Measurements from ENCODE around the gene CCSAP.
"Not testable (repeated sequence)": the region's sequence is repeated elsewhere in the genome, so short reads cannot be mapped to it uniquely, and the experiment has no call there.

CCSAP gene

DNA sequence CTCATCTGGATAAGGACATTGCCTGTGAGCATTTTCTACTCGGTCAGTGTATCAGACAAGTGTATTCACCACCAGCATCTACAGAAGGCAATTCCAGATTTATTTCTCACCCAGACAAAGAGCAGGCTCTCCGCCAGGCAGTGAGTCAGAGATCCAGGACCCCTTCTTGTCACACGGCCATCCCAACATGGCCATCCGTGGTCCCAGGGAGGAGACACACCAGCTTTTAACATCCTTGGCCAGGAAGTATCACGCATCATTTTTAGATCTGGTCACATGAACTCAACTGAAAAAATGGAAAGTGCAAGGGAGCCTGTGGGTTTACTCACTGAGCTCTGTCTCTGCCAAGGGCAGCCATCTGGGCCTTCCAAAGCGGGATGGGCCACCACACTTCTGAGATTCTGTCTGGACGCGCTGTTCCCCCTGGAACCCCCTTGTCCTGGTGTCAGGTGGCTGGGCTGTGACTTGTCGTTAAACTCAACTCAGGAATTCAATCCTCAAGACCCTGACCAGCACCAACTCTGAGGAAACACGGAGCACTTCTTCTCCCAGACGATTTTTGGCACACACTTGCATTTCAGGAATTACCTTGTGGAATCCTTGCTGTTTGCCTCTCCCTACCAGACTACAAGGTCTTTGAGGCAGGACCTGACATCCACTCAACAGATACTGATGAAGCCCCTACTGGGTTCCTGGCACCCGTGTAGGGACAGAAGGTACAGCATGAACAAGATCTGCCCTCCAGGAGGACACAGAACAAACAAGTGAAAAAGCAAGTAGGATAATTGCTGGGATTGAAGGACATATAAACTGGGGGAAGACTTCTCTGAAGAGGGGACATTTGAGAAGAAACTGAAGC, 21.6 kb upstream of the CCSAP start:
- DNase-seq, result no peak

DNA sequence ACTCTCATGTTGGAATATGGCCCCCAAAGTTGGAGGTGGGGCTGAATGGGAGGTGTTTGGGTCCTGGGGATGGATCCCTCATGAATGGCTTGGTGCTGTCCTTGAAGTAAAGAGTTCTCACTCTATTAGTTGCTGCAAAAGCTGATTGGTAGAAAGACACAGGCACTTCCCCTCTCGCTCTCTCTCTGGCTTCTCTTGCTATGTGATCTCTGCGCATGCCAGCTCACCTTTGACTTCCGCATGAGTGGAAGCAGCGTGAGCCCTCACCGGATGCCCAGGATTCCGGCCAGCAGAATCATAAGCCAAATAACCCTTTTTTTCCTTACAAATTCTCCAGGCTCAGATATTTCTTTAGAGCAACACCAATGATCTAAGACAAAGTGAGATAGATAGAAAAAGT, 20.9 kb upstream of the CCSAP start:
- no peak for DNase-seq

DNA sequence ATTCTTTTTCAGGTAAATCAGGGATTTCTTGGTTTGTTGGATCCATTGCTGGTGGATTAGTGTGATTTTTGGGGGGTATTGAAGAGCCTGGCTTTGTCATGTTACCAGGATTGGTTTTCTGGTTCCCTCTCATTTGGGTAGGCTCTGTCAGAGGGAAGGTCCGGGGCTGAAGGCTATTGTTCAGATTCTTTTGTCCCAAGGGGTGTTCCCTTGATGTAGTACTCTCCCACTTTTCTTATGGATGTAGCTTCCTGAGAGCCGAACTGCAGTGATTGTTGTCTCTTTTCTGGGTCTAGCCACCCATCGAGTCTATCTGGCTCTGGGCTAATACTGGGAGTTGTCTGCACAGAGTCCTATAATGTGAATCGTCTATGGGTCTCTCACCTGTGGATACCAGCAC, 17.6 kb upstream of the CCSAP start:
- DNase-seq, result no peak

DNA sequence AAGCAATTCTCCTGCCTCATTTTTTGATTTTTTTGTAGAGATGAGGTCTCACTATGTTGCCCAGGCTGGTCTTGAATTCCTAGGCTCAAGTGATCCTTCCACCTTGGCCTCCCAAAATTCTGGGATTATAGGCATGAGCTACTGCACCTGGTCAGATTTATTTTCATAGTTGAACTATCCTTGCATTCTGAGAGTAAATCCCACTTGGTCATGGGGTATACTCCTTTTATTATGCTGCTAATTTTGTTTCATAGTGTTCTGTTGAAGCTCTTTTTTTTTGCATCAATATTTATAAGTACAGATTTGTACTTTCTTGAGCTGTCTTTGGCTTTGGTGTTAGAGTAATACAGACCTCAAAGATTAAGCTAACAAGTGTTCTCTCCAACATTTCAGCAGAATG, 12.8 kb upstream of the CCSAP start:
- DNase-seq, result no peak

DNA sequence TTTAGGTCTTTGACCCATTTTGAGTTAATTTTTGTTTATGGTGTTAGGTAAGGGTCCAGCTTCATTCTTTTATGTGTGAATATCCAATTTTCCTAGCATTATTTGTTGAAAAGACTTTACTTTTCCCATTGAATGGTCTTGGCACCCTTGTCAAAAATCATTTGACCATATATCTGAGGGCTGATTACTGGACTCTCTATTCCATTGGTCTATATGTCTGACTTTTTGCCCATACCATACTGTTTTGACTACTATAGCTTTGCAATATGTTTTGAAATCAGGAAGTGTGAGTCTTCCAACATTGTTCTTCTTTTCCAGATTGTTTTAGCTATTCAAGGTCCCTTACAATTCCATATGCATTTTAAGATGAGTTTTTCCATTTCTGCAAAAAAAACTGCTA, 11.4 kb upstream of the CCSAP start:
- DNase-seq, result no peak

DNA sequence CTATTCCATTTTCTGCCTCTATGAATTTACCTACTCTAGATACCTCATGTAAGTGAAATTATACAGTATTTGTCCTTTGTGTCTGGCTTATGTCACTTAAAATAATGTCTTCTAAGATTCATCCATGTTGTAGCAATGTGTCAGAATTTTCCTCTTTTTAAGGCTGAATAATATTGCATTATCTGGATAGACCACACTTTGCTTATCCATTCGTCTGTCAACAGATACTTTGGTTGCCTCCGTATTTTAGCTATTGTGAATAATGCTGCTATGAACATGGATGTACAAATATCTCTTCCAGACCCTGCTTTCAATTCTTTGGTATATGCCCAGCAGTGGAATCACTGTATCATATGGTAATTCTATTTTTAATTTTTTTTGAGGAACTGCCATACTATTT, 10.1 kb upstream of the CCSAP start:
- DNase-seq, result no peak

DNA sequence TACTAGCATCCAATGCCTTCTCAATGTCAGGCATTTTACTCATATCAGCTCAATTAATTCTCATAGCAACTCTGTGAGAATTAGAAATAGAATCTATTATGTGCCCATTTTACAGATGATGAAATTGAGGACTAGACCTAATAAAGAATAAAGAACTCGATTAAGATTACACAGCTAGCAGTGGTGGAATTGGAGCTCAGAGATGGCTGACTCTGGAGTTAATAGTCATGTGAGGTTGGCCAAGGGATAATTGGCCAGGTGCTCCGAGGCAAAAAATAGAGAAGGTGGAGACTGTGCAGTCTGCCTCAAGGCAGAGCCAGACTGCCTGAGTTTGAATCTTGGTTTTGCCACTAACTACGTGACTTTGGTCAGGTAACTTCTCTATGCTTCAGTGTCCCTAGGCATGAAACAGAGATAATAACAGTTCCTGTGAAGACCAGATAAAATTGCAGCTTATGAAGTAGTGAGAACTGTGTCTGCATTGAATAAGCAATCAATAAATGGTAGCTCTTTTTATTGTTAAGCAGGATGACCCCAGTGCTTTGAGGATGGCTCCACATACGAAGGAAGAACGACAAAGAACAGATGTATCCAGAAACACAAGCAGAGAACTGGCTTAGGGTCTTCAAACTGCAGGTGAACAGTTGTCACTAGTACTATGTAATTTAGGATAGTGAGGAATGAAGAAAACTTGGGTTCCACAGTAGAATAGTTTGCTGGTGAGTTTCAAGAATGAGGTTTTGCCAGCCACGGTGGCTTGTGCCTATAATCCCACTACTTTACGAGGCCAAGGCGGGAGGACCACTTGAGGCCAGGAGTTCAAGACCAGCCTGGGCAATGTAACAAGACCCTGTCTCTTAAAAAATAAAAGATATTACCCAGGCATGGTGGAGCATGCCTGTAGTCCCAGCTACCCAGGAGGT, 6.9 kb upstream of the CCSAP start:
- DNase-seq, result no peak

DNA sequence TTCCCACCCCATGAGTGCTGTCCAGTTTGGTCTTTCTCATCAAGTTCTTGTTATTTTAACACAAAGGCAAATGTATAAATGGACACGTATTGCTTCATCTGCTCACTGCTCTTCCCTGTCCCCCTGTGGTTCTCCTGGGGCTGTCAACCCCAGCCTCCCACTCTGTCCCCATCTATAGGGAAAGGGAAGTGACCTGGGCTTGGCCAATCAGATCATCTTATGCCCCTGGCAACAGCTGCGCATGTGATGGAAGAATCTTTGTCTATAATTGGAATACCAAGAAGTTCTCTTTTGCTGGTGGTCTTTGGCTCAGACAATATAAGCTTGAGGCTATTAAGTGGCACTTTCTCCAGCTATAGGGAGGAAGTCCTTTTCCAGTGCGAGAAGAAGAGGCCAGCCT, 4.7 kb upstream of the CCSAP start:
- DNase-seq, result no peak

DNA sequence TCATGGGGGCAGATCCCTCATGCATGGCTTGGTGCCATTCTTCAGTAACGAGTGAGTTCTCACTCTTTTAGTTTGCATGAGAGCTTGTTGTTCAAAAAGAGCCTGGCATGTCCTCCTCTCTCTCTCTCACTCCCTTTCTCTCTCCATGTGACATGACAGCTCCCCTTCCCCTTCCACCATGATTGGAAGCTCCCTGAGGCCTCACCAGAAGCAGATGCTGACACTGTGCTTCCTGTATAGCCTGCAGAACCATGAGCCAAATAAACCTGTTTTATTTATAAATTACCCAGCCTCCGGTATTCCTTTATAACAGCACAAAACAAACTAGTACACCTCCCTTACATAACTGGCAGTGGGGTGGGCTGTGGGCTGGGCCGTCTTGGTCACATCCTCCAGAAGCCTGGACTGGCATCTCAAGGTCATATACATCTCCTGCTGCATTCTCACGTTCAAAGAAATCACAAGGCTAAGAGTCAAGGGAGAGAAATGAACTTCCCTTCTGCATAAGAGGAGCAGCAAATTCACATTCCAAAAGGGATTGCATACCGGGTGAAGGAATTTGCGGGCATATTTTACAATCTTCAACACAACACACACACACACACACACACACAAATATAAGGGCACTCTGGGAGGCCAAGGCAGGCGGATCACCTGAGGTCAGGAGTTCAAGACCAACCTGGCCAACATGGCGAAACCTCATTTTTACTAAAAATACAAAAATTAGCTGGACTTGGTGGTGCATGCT, 2.3 kb upstream of the CCSAP start:
- no peak for DNase-seq

DNA sequence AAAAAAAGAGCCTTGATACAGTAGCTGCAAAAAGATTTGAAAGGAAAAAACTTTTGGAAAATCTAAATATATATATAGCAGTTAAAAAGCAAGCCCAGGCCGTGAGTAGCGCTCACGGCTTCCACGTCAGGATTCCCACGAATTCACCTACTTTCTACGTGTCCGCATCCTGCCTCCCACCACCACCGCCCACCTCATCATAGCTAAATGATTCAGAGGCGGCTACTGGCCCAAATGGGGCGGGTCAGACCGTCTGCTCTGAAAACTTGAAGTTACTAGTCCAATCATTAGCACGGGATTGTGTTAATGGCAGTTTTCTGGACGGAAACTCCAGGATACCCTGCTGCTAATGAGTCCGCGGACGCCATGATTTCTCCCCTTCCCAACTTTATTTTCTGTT, 1.3 kb upstream of the CCSAP start:
- no peak for DNase-seq

DNA sequence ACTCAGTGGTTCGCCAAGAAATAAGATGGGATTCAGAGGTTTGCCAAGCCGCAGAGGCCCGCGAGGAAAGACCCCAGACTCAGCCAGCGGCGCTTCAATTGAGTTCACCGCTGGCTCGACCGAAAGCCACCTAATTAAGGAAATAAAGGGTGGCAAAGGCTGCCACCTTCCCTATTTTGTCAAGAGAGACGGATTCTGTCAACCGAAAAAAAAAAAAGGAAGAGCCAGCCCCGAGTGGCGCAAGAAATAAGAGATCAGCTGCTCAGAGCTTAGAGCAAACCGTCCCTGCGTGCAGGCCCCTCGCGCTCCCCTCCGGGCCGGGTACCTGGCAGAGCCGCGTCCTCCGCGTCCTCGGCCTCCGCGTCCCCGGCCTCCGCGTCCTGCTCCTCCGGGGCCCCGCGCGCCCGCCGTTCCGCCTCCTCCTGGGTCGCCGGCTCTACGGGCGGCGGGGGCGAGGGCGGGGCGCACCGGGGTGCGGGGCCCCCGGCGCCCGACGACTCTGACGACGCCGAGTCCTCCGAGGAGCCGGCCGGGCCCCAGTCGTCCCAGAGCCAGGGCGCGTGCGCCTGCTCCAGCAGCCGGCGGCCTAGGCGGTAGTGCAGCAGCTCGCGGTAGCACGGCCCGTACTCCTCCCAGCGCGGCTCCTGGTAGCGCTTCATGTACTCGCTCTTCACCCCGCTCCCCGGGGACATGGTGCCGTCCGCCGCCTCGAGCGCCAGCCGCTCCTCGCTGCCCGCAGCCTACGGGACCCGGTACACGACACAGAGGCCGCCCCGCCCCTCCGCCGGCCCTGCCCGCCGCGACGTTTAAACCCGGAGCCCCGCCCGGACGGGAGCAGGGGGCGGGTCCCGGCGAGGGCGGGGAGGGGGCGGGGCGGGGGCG, 832 bp downstream of the CCSAP start:
- DNase-seq, result peak; percentile 71 to 87

DNA sequence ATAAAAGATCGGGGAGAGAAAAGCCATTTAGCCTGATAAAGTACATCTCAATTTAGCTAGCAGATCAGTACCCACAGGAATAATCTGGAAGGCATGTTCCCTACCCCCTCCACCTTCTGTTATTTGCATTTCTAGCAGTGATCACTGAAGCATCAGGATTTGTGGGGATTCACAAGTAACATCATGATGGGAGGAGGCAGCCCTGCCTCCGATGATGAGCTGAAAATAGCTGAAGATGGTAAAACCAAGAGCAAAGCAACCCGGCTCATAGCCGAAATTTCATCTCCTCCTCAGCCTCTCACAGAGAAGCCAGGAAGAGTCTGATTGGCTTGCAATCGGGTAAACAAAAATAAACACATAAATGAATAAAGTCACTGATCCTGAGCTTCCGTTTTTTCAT, 2.4 kb downstream of the CCSAP start:
- DNase-seq, result peak in 1 of 2 donors; percentile 34

DNA sequence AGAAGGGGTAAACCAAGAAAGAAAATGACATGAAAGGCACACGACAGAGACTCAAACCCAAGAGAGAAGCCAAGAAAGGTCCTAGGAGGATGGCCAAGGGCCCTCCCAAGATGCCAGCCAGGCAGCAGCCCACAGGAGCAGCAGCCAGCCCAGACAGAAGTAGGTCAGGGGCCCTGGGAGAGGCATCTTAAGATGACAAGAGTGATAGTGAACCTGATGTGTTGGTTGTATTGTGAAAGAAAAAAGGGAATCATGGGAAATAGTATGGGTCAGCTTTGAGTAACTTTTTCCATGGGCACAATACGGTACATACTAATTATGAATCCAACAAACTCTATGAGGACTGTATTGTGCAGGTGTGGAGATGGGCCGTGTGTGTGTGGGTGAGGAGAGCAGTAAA, 3.3 kb downstream of the CCSAP start:
- no peak for DNase-seq

DNA sequence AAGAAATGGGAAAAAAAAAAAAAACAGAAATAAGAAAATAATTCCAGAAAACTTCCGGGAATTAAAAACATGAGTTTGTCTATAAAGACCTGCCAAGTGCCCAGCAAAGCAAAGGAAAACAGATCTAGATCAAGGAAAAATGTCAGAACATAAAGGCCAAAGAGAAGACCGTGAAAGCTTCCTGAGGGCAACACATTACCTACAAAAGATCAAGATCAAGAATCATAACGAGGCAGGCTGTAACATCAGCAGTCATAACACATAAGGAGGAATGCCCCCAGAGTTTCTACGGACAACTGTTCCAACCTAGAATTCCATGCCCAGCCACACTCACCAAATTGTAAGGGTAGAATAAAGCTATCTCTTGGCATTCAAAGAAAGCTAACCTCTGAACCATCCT, 3.8 kb downstream of the CCSAP start:
- no peak for DNase-seq

DNA sequence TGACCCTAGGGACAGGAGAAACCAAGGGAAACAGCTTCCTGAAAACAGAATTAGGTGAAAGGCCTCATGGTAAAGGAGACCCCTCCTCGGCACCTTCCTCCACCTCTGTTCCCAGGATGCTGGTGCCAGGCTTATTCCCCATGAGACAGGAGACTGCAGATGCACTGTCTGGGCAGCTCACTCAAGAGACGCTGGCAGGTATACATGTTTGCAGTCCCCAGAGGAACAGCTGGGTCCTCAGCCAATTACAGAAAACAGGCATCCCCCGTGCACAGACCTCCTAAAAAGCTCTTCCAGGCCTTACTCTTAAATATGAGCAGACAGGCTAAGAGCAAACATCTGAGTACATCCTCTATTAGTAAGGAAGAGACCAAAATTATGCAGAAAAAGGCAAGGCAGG, 6.5 kb downstream of the CCSAP start:
- no peak for DNase-seq

DNA sequence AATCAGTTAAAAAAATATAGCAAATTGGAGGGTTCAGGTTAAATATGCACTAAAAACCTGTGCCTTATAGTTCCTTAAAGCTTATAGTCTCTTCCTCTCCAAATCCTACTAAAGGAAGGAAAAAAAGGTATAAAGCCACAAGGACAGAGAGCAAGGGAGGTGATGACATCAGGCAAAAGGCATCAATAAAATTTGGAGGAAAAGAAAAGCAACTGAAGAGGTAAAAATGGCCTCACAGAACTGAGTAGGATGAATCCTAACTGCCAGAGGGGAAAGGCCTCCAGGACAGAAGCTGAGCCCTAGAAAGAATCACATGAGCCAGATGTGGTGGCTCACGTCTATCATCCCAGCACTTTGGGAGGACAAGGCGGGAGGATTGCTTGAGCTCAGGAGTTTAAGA, 8.1 kb downstream of the CCSAP start:
- DNase-seq, result no peak

DNA sequence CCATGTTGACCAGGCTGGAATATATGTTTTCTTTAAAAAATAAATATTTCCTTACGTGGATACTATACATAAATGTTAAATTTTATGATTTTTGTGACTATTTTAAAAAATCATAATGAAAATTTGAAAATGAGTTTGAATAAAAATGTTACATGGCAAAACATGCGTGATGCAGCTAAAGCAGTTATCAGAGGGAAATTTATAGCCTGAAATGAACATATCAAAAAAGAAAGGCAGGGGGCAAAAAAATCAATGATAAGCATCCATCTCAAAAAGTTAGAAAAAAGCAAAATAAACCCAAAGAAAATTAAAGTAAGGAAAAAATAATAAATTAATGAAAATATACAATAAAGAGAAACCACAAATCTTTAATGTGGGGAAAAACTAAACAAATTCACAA, 8.6 kb downstream of the CCSAP start:
- DNase-seq, result no peak

DNA sequence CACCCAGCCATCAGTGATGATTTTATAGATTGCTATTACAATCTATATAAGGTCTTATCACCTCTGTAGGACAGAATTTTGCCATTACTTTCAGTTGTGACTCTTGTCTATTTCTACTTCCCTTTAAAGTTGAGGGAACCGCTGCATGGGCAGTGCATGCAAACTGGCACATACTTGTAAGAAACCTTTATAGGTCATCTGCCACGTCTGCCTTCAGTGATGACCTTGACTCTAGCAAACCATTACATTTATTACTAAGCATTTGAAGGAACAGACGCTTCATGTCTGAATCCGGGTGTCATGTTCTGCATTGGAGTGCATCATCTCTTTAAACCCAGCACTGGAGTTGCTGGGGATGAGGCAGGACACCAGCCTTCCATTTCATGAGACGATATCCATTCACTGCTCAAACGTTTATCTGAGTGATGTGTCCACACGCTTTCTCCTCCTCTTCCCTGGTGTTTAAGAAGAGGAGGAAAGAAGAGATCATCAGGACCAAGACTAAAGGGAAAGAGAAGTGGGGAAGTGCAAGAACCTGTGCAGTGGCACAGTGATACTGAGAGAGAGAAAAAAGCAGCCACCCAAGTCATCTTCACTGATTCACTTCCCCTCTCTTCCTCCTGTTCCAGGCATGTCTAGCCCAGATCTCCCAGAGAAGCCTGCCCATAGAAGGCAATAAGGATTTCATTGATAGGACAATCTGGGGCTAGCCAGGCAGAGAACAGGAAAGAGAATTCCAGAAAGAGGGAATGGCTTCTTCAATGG, 14.1 kb downstream of the CCSAP start:
- DNase-seq, result no peak

DNA sequence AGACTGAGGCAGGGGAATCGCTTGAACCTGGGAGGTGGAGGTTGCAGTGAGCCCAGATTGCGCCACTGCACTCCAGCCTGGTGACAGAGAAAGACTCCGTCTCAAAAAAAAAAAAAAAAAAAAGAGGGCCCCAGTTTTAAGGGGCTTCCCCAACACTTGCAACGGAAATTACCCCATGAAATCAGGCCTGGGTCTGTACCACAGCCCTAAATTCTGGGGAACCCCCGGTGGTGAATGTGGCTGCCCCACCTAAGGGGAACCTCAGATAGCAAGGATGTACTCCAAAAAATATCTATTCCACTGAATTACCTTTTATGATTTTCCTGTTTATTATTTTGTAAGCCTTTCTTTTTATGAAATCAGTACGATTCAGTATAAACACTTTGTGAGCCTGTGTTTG, 15.1 kb downstream of the CCSAP start:
- not testable (repeated sequence) for DNase-seq

DNA sequence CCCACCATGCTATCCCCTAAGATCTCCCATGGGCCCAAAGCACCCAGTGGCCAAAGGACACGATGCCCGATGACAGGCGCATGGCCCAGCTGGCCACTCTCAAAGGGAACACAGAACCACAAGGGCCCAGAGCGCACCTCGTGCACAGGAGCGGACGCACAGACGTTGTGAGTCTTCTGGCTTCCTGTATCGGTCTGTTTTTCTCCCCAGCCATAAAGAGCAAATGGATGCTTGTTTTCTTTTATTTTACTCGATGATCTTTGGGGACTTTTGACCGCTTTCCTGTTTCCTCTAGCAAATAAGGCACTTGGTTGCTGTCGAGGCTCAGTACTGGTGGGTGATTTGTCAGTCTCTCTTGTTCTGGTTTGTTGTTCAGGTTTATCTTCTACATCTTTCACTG, 16.2 kb downstream of the CCSAP start:
- DNase-seq, result no peak

DNA sequence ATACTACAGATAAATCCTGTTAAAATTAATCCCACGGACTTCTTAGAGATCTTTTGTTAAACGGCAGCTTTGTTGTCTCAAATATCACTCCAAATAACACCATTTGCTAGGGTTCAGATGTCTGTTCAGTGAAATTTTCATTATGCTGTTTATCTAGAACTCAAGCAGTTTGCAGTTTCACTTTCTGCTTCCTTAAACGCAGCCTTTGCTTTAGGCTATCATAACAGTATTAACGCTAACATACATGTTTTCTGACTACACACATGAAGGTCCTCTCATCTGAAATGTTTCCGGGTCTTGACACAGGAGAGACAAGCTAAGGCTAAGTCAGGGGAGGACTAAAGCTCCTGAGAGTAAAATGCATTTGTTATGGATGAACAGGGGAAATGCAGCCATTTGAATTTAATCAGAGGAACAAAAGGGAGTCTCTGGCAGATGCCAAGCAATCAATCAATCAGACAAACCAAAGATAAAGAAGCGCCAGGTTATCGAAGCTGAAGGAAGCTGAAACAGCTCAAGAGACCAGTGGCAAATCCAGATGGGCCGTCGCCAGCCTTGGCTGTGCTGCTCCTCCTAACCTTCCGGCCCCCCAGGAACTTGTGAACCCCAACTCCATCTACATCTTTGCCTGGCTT, 16.9 kb downstream of the CCSAP start:
- DNase-seq, result no peak
